ENCODE results near the gene AP3M1.

The AP3M1 gene

DNA sequence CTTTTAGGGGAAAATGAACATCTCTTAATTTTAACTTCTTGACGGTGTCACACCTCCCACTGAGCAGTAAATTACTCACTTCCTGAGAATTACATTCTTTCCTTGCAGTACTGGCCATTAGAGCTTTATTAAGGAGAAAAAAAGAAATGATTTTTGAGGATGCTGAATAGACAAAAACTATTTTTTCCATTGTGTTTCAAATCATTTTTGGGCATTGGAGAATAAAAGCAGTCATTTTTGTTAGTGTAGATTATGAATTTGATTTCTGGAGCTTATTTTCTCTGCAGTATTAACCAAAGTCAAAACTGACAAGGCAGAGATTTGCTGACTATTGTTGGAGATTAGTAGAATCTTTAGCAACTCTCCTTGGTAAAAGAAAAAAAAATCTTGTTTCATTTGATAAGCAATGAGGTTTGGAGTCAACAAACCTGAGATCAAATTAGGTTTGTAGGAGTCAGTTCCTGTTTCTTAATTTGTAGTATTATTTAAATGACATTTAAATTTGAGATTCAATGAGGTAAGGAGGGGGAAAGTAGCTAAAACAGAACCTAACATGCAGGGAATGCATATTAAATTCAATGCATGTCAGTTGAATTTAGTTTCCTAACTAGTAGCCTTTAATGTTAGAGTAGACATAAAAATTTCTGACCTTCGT, 70.6 kb downstream of the AP3M1 start:
- DNase-seq (ENCODE audit: low read depth in 2 of 2) = no peak

DNA sequence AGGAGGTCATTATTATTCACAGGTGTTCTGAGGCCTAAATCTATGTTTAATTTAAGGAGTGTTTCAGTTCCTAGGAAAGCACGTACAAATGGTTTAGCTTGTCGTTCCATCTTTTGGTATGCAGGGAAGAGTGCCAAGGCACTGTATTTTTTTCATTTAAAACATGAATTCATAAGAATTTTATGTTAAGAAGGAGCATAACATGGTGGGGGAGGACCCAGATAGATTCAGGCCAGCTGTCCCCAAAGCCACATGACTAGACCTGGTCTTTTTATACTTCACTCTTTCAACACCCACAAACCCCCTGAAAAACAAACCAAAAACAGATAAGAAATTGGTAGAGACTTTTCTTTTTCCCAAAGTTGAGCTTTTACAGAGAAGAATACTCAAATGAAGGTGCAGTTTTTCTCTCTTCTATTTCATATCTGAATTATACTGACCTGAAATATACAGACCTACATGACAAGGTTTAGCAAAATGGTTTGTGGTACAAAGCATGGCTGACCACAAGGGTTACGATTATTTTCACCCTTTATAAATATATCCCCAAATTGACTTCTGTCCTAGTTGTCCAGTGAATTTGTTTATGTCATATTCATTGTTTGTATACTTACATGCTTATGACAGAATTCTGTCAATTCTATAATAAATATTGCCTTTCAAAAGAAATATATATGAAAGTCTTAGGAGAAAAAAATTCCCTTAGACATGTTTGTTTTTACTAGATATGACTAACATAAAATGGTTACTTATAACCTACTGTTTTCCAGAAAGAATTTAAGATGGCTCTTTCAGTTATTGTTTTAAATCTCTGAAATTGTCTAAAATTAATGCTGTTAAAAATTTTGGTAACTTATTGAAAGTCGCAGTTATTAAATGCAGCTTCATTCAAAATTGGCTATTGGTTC, 71.3 kb downstream of the AP3M1 start:
- no peak for DNase-seq (ENCODE audit: low read depth in 2 of 2)

DNA sequence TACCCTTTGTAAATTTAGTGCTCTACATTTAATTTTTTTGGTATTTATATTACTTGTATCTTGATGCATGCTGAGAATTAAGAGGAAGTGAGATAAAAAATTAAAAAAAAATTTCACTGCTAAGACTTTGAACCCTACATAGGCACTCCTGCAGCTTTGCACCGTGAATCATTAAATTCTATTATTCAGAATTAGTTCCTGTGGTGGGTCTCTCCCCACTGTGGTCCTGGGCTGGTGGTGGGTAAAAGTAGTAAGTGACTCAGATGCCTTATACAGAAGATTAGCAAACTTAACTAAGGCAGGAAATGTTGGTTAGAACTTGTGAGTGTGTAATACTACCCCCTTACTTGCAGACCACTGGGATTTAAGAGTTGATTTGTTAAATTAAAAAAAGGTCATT, 72.6 kb downstream of the AP3M1 start:
- DNase-seq (ENCODE audit: low read depth in 2 of 2) = peak; percentile 28 to 42

DNA sequence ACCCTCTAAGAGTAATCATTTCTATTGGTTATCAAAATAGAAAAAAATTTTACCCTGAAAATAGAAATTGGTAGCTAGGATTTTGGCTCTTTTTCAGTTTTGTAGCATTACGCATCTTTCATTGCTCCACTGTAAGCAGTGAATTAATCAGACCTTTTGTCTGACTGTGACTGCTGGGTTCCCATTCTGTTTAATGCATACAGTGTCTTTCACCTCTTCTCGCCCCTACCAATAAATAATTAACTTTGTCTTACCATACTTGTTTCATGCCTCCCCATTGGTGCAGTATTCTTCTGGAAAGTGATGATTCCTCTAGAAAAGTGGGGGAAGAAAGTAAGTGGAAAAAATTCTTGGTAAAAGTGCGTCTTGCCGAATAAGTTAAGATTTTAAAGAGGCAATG, 73.2 kb downstream of the AP3M1 start:
- DNase-seq (ENCODE audit: low read depth in 2 of 2) = no peak

DNA sequence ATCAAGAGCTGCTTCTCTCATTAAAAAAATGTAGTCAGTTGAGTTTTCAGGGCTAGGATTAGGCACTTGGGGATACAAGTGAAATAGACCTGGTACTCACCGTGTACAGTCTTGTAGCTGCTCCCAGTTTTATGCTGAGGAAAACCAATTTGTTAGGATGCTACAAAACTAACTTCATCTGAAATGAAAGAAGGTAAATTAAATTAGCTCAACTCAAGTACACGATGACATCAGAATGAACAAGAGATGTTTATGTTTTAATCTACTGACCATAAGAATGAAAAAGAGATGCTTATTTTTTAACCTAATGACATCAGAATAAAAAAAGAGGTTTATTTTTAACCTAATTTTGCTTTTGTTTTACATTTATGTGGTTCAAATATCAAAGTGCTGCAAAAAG, 73.7 kb downstream of the AP3M1 start:
- no peak for DNase-seq (ENCODE audit: low read depth in 2 of 2)

DNA sequence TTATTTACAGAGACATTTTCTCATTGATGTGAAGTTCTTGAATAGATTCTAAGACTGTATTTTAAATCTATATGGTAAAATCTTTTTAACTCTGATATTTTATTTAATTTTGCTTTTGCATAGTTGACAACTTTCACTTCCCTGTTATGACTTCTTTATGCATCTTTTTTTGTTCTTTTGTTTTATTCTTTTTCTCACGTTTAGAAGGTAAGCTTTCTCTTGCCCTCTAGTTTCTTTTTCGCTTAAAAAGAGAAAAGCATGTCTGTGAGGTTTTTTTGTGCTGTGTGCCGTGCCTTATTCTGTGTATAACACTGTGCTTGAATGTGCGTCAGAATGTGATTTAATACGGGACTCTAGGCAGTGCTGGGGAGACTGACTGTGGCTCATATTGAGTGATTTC, 74.7 kb downstream of the AP3M1 start:
- no peak for DNase-seq (ENCODE audit: low read depth in 2 of 2)

DNA sequence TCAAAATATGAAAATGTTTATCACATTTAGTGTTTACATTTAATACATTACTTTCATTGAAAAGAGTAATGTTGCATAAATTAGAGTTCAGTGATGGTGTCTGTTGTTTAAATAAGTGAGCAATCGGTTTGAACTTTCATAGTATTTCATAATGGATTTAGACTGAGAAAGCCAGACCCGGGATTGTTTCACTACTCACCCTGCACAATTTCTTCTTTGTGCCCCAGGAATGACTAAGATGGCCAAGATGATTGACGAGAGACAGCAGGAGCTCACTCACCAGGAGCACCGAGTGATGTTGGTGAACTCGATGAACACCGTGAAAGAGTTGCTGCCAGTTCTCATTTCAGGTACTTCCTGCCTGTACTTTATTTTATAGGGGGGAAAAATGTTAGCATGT, 78.1 kb downstream of the AP3M1 start:
- no peak for DNase-seq (ENCODE audit: low read depth in 2 of 2)

DNA sequence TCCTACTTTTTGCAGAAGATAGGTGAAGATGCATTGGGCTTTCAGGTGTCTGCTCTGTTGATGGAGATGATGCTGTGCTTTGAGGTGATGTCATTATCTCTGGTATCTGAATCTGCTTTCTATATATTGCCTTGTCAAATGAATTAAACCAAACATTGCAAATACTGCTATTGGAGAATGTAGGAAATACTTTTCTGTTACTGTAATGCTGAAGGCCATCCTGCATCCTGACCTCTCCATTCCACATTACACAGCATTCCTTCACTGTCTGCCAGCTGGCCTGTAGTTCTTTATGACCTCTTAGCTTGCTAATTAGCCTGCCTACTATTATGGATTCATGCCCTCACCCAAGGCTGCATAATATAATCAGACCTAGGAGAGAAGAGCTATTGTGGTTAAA, 79.5 kb downstream of the AP3M1 start:
- DNase-seq (ENCODE audit: low read depth in 2 of 2) = no peak

Data from stimulated activated CD8-positive, alpha-beta memory T cell treated with anti-CD3 and anti-CD28 coated beads, Interleukin-7, amount 100 ng/mL, for 4 hours (primary cell).